Measurements from ENCODE around the gene GNAL. TPM values are rescaled to one million over a fixed set of nuclear protein-coding genes. Genes with fewer than 3 reads are reported as not detected.

Gene GNAL
- total RNA-seq, 2 donors from 2014 or later: 0.10 to 0.37 TPM

DNA sequence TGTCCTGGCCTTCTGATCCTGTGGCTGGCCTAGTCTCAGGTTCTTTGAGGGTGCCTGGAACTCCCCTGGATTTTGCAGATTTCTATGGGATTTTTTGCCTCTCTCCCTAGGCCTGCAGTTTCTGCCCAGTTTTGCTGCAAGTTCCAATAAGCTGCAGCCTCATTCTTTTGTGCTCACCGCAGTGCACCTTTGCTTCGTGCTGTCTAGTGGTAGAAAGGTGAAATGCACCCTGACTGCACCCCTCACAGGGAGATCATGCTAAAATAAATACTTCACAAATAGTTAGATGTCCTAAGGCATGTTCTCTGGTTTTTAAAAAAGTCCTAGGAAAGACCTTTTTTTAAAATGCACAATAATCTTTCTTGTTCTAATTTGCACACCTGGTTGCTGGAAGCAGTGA is 72.5 kb downstream of the GNAL start:
- H3K9me3 ChIP-seq (ENCODE audit: control insufficient read depth, low read length, poor library complexity, severe bottlenecking): no peaks in the 10 kb centered on the region
- Mint-ChIP-seq H3K36me3 (ENCODE audit: low read depth) (peaks cover 3% of the 10 kb centered on the region), H3K4me3 (no peak overlapping the region), H3K4me1 (peaks cover 5% of the 10 kb centered on the region), H3K27me3 (peaks cover 26% of the 10 kb centered on the region), H3K27ac (no peak overlapping the region)
- DNase-seq: no peak
- ATAC-seq: no peak

DNA sequence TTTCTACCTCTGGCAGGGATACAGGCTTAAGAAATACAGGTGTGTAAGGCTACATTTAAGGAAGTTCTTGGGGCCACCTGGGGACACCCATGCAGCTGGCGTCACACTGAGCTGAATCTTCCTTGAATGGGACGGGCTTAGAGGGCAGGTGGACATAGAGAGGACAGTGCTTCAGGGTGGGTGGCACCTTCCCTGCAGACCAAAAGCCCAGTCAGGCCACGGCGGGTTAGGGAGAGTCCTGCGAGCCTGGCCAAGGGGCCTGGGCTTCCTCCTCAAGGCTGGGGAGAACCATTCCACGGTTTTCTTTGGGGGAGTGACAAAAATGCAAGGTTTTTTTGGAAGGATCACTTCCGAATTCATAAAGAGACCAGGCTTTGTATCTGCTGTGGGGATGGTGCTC is 73.4 kb downstream of the GNAL start:
- Mint-ChIP-seq H3K4me3 (no peak overlapping the region), H3K4me1 (peaks cover 1% of the 10 kb centered on the region), H3K36me3 (ENCODE audit: low read depth) (no peaks in the 10 kb centered on the region), H3K27ac (no peak overlapping the region), H3K27me3 (peaks cover 27% of the 10 kb centered on the region)
- ATAC-seq: no peak
- DNase-seq: no peak
- no peaks in the 10 kb centered on the region for H3K9me3 ChIP-seq (ENCODE audit: control insufficient read depth, low read length, poor library complexity, severe bottlenecking)

GRCh38 chr18:11767329-11767728 is 78.3 kb downstream of the GNAL start:
- no peak overlapping the region for H3K4me3 Mint-ChIP-seq
- no peak for ATAC-seq

DNA sequence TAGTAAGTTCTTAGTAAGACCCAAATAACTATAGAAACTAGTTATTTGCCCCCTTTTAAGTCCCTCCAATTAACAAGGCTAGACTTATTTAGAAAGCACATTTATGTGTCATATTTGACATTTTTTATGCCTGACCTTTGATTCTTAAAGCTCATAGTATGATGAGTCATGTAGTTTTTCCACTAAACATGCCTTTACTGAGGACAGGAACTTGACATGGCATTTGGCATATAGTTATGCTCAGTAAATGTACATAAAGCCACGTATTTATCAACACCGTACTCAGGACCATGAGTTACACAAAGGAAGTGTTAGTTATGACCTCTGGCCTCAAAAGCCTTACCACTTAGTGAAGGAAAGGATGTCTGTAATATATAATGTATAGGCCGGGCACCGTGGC is 78.9 kb downstream of the GNAL start:
- no peak for ATAC-seq
- Mint-ChIP-seq H3K4me3 (no peak overlapping the region), H3K27me3 (peaks cover 41% of the 10 kb centered on the region), H3K4me1 (no peaks in the 10 kb centered on the region), H3K36me3 (ENCODE audit: low read depth) (no peaks in the 10 kb centered on the region), H3K27ac (no peak overlapping the region)
- DNase-seq: no peak
- no peaks in the 10 kb centered on the region for H3K9me3 ChIP-seq (ENCODE audit: control insufficient read depth, low read length, poor library complexity, severe bottlenecking)

More at GRCh38 chr18:11767329-11767728, 78.3 kb downstream of the GNAL start:
- no peaks in the 10 kb centered on the region for H3K9me3 ChIP-seq (ENCODE audit: control insufficient read depth, low read length, poor library complexity, severe bottlenecking)
- Mint-ChIP-seq H3K36me3 (ENCODE audit: low read depth) (no peaks in the 10 kb centered on the region), H3K27me3 (peaks cover 34% of the 10 kb centered on the region), H3K27ac (no peak overlapping the region), H3K4me1 (no peaks in the 10 kb centered on the region)
- no peak for DNase-seq

DNA sequence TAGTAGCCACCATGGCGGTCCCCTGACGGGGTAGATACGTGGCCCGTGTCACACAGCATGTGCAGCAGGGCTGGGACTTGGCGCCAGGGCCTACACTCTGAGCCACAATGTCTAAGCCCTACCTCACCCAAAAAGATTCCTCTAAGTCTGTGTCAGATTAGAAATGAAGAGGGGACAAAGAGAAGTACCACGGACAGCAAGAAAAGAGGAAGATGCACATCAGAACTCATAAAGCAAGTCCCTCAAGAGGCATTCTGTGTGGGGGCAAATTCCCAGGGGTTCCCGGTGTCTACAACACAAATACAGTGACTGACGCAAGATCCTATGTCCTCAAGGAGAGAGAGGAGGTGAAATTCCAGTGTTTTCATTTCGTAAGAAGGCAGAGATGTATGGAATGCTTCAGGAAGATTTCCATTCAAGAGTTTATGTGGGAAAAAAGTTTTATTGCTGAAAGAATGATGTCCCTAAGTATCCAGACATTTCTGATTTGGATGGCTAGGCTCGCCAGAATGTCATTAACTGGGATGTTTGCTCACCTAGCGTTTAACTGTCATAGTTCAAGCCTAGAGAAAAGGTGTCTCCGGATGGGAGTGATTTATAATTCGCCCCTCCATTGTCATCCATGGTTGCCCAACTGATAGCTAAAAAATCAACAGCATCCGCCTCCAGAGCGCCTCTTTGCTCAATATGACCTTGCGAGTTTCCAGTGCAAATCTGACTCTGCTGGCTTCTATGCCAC is 86.5 kb downstream of the GNAL start:
- no peak for DNase-seq
- no peaks in the 10 kb centered on the region for H3K9me3 ChIP-seq (ENCODE audit: control insufficient read depth, low read length, poor library complexity, severe bottlenecking)
- Mint-ChIP-seq H3K36me3 (ENCODE audit: low read depth) (no peaks in the 10 kb centered on the region), H3K27ac (no peak overlapping the region), H3K27me3 (peaks cover 43% of the 10 kb centered on the region), H3K4me3 (no peak overlapping the region), H3K4me1 (no peaks in the 10 kb centered on the region)
- no peak for ATAC-seq

GRCh38 chr18:11780042-11780441 is 91.0 kb downstream of the GNAL start:
- H3K27me3 Mint-ChIP-seq: peaks cover 47% of the 10 kb centered on the region

GRCh38 chr18:11783716-11784331 is 94.8 kb downstream of the GNAL start:
- H3K4me3 Mint-ChIP-seq: no peak overlapping the region
- peaks cover 57% of the 10 kb centered on the region for H3K27me3 Mint-ChIP-seq
- no peaks in the 10 kb centered on the region for H3K36me3 Mint-ChIP-seq (ENCODE audit: low read depth)
- peaks cover 3% of the 10 kb centered on the region for H3K4me1 Mint-ChIP-seq
- H3K27ac Mint-ChIP-seq: no peak overlapping the region
- DNase-seq (no peak), ATAC-seq (no peak)
- H3K9me3 ChIP-seq (ENCODE audit: control insufficient read depth, low read length, poor library complexity, severe bottlenecking): no peaks in the 10 kb centered on the region

More at GRCh38 chr18:11780042-11780441, 91.0 kb downstream of the GNAL start:
- Mint-ChIP-seq H3K4me1 (peaks cover 3% of the 10 kb centered on the region), H3K27ac (no peak overlapping the region), H3K4me3 (no peak overlapping the region), H3K36me3 (ENCODE audit: low read depth) (no peaks in the 10 kb centered on the region)
- DNase-seq: no peak
- no peak for ATAC-seq
- H3K9me3 ChIP-seq (ENCODE audit: control insufficient read depth, low read length, poor library complexity, severe bottlenecking): no peaks in the 10 kb centered on the region

DNA sequence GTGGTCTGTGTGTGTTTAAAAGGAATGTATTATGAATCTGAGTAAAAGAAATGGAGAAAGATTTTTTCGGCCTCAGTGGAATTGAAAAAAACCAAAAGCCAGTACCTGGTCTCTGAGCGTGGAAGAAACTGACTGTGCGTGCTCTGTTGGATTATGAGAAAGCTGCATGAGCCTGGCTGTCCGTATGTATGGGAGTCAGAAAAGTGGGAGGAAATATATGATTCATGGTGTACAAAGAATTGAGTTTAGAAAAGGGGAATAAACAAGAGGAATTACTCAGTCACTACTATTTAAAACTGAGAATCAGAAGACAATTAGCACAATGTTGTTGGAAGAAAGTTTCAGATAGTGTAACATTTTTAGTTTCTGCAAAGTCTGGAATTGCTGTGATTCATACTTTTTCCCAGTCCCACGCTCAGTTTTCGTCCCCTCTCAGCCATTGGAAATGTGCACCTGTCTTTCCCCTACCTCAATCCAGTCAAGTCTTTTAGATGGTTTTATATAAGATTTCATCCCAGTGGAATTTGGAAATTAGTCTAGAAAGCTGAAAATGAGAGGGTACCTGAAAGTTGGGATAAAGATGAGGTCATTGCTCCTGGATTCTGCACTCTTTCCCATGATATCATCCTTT is 95.7 kb downstream of the GNAL start:
- no peaks in the 10 kb centered on the region for H3K36me3 Mint-ChIP-seq (ENCODE audit: low read depth)
- peaks cover 52% of the 10 kb centered on the region for H3K27me3 Mint-ChIP-seq
- H3K4me1 Mint-ChIP-seq: peaks cover 3% of the 10 kb centered on the region
- H3K9me3 ChIP-seq (ENCODE audit: control insufficient read depth, low read length, poor library complexity, severe bottlenecking): no peaks in the 10 kb centered on the region
- DNase-seq (no peak), ATAC-seq (no peak)
- H3K27ac Mint-ChIP-seq: no peak overlapping the region
- no peak overlapping the region for H3K4me3 Mint-ChIP-seq

DNA sequence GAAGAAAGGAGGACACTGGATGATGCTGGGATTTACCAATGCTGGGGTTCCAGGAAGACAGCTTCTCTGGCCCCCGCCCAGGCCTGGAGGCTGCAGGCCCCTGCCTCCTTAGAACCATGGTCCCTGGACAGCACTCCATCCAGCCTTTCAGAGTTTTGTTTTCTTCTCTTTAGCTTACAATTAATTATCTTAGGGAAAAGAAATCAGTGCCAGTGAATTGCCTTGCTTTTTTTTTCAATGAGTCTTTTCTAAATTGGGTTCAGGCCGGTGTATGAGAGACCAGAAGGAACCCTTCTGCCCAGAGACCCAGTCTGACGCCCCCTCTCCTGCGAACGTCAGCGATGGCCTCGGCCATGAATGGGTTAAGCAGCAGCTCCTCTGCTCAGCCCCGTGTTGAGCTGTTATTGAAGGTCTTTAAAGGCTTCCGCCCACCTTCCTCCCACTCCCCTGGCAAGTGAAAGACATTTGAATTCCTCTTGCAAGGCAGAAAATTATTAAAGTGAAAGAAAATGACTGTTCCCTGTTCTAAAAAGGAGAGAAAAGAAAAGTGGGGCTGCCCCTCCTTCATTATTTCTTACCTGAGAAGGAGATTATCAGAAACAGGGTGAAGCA is 96.5 kb downstream of the GNAL start:
- Mint-ChIP-seq H3K36me3 (ENCODE audit: low read depth) (no peaks in the 10 kb centered on the region), H3K27me3 (peaks cover 55% of the 10 kb centered on the region), H3K4me3 (no peak overlapping the region), H3K27ac (no peak overlapping the region), H3K4me1 (peaks cover 3% of the 10 kb centered on the region)
- no peaks in the 10 kb centered on the region for H3K9me3 ChIP-seq (ENCODE audit: control insufficient read depth, low read length, poor library complexity, severe bottlenecking)
- ATAC-seq (no peak), DNase-seq (no peak)

DNA sequence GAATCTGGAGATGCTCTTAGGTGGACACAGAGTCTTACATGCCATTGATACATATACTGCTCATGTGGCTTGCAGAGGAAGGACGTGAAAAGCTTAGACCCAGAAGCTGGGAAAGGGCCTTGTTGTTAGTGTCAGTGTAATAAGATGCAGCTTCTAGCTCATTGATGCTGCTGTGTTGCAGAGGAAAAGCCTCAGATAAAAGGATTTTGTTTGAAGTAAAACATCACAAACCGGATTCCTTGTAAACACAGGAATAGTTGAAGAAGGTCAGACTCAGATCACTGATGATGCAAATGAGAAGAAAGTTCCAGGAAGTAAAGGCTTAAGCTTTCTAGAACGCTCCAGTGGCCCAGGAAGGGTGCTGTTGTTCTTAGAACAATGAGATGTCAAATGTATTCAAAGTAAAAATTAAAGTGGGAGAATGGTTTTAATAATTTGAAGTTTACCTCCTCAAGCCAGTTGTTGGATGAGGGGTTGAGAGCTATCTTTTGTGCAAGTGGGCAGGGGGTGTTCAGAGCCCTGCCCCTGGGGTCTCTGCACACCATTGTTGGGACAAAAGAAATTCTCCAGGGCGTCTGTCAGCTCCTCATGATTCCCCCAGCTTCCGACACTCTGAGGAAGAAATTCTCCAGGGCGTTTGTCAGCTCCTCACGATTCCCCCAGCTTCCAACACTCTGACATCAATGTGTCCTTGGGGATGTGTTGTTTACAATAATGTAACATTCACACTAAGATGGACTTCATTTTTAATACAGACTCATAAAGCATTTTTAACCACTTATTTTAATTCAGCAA is 100.8 kb downstream of the GNAL start:
- H3K27me3 Mint-ChIP-seq: peaks cover 25% of the 10 kb centered on the region
- H3K36me3 Mint-ChIP-seq (ENCODE audit: low read depth): no peaks in the 10 kb centered on the region
- DNase-seq (no peak), ATAC-seq (no peak)
- H3K9me3 ChIP-seq (ENCODE audit: control insufficient read depth, low read length, poor library complexity, severe bottlenecking): no peaks in the 10 kb centered on the region
- H3K4me1 Mint-ChIP-seq: no peaks in the 10 kb centered on the region
- H3K4me3 Mint-ChIP-seq: no peak overlapping the region
- no peak overlapping the region for H3K27ac Mint-ChIP-seq

DNA sequence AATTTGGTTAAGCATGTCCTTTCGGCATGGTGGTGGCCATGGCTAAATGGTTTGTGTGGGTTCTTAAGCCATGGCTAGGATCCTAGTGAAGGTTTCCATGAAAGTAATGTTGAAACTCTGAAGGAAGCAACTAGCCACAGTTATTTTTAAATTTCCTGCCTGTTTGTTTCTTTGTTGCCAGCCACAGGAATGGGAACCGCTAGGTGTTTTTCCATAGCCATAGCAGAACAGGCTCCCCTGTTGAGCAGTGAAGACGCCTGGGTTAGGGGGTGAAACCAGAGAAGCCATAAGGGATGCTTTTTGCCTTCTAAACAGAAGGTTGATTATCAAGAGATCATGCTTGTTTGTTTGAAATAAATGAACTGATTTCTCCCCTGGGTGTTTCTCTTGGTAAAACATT is 102.1 kb downstream of the GNAL start:
- ATAC-seq (no peak), DNase-seq (no peak)
- H3K4me3 Mint-ChIP-seq: no peak overlapping the region
- H3K4me1 Mint-ChIP-seq: no peaks in the 10 kb centered on the region
- peaks cover 13% of the 10 kb centered on the region for H3K27me3 Mint-ChIP-seq
- H3K9me3 ChIP-seq (ENCODE audit: control insufficient read depth, low read length, poor library complexity, severe bottlenecking): no peaks in the 10 kb centered on the region
- no peak overlapping the region for H3K27ac Mint-ChIP-seq
- no peaks in the 10 kb centered on the region for H3K36me3 Mint-ChIP-seq (ENCODE audit: low read depth)

DNA sequence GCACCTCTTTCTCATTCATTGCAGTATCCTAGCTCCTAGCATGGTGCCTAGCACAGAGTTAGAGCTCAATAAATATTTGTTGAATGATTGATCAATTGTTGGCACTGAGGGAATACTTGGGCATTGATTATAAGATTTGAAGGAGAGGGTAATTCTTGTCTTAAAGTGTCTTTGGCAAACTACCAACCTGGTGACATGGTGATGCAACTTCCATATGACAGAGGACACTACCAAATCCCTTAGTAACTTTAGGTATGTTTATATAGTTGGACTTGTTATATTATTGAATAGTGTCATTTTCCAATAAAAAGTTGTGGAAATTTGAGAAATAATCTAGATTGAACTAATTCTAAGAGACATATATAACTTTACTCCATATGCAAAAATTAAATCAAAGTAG is 103.6 kb downstream of the GNAL start:
- H3K9me3 ChIP-seq (ENCODE audit: control insufficient read depth, low read length, poor library complexity, severe bottlenecking): no peaks in the 10 kb centered on the region
- H3K4me3 Mint-ChIP-seq: no peak overlapping the region
- H3K36me3 Mint-ChIP-seq (ENCODE audit: low read depth): no peaks in the 10 kb centered on the region
- H3K27me3 Mint-ChIP-seq: peaks cover 5% of the 10 kb centered on the region
- DNase-seq (no peak), ATAC-seq (no peak)
- no peaks in the 10 kb centered on the region for H3K4me1 Mint-ChIP-seq
- no peak overlapping the region for H3K27ac Mint-ChIP-seq

DNA sequence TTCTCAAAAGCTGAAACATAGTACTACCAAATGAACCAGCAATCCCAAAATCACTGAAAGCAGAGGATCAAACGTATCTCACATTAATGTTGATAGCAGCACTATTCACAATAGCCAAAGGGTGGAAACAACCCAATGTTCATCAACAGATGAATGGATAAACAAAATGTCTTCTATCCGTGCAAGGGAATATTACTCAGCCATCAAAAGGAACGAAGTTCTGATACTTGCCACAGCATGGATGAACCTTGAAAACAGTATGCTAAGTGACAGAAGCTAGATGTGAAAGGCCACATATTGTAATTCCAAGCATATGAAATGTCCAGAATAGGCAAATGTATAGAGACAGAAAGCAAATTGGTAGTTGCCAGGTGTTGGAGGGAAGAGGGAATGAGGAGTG is 105.1 kb downstream of the GNAL start:
- peaks cover 5% of the 10 kb centered on the region for H3K27me3 Mint-ChIP-seq

More for the DNA sequence above, 105.1 kb downstream of the GNAL start:
- H3K27ac Mint-ChIP-seq: no peak overlapping the region
- H3K36me3 Mint-ChIP-seq (ENCODE audit: low read depth): no peaks in the 10 kb centered on the region
- no peaks in the 10 kb centered on the region for H3K9me3 ChIP-seq (ENCODE audit: control insufficient read depth, low read length, poor library complexity, severe bottlenecking)
- no peaks in the 10 kb centered on the region for H3K4me1 Mint-ChIP-seq
- DNase-seq: no peak
- no peak for ATAC-seq
- no peak overlapping the region for H3K4me3 Mint-ChIP-seq

Data from T-helper 17 cell (primary cell).